T-helper 9 cell (primary cell): ENCODE results near the gene RIMS1.
"Not testable (repeated sequence)": the region's sequence is repeated elsewhere in the genome, so short reads cannot be mapped to it uniquely, and the experiment has no call there.

Source experiments
- DNase-seq: peaks from one replicate; pipeline ENCODE4 v3.0.0-alpha.2; 2020

The RIMS1 gene

DNA sequence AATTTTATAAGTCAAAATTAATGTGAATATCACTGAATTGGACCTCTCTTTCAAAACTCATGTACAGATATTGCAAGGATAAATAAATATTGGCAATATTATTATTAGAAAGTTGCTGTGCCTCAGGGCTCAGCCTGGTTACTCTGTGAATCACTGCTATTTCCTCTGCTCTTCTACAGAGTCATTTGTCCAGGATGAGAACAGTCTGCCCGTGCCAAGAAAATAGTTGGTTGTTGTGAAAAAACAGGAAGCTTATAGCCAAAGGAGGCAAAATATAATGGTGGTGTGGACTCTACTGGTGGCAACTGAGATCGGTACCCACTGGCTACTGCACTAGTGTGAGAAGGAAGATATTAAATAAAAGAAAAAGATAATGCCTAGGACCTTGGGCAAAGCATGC lies 93.6 kb downstream of the RIMS1 start:
- no peak for DNase-seq

DNA sequence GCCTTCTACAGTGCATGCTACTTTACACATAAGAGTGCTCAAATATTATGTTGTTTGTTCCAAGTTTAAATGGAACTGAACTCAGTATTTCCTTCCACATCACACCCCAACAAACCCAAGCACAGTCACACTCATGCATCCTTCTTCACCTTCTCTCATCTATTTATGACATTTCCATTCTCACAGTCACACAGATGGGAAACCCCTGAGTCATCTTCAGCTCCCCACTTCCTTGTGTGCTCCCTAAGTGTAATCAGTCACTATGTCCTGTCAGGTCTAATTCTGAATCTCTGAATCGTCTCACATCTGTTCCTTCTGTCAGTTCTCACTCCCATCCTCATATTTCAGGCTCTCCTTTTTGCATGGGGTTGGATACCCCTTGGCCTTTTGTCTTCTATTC lies 96.0 kb downstream of the RIMS1 start:
- no peak for DNase-seq

DNA sequence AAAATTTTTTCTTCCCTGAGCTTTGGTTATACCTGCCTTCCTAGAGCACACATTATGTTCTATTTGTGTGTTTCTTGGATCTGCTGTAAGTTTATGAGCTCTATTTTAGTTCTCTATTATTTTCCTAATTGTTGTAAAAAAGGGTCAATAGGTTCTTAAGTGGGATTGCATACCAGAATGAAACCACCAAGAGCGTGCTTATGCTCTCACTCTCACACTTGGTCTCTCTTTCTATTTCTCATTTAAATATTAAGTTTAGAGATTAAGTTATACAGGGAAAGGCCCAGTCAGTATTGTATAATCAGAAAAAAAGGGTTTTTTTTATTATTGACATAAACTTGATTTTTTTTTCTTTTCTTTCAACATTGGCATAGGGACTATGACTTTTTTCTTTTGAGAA lies 96.8 kb downstream of the RIMS1 start:
- DNase-seq: no peak

DNA sequence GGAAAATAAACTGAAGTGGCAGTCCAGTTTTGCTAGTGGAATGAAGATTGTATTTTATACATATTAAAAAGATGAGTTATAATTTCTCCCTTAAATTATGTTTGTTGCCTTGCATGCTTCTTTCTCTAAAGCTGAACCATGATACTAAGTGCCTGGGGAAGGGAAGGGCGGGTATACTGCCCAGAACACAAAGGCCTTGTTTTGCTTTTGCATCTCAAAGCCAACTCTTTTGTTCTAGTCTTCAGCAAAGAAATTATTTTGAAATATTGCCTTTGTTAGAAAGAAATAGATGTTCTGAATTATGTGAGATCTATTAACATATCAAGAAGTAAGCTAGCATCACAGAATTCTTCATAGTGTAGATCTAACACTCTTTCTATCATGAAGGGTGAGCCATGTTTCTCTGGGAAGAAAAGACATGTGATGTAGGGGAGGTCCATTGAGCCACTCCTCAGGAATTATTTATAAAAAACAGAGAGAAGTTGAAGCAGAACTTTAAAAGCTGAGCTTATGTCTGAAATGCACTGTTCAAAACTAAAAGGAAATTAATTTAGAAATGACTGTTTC lies 108.4 kb downstream of the RIMS1 start:
- DNase-seq: no peak

DNA sequence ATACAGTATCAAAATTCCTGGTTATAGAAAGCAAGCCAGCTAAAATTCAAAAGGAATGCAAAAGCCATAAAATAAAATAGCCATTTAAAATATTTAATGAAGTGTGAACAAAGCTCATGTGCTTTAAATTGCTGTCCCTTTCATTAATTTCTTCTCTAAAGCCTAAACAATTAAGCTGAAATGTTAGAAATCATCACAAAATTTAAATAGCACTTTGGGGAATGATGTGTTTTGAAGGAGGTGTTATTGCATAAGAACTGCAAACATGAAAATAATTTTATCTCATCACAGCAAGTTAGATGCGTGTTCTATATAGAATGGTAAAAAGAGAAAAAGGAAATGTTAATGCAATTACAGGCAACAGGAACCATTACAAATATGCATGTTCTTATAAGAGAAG lies 111.0 kb downstream of the RIMS1 start:
- DNase-seq: no peak

DNA sequence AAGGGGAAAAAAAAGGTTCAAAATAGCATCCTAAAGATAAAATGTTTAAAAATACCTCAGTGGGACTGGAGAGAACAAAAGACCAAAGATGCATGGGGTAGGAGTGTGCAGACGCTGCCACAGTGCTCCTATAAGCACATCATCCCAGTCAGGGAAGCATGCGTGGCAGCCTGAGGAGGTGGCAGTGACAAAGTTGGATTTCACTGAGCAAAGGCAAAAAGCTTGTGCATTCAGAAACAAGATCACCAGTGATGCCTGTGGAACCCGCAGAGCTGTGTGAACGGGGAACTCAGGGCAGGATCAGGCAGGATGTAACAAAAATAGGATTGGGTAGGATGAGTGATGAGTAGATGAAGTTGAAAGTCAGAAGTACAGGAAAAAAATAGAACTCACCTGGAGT lies 116.1 kb downstream of the RIMS1 start:
- no peak for DNase-seq

DNA sequence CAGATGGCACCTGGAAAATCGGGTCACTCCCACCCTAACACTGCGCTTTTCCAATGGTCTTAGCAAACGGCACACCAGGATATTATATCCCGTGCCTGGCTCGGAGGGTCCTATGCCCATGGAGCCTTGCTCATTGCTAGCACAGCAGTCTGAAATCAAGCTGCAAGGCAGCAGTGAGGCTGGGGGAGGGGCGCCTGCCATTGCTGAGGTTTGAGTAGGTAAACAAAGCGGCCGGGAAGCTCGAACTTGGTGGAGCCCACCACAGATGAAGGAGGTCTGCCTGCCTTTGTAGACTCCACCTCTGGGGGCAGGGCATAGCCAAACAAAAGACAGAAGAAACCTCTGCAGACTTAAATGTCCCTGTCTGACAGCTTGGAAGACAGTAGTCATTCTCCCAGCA lies 120.2 kb downstream of the RIMS1 start:
- not testable (repeated sequence) for DNase-seq

DNA sequence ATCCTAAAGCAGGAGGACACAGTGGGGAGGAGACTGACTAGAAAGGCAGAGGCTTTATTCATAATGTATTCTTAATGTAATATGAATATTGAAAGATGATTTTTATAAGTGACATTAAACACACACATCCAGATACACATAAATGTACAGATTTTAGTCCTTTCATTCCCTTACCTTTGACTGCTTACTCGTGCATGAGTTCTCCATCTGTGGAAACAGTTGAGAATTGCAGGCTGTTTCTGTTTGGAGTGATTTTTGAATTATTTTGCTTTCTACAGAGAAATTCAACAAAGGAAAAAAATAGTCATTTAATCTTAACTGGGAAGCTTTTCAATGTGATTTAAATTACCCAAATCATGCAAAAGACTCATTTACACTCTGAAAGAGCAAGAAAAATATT lies 136.5 kb downstream of the RIMS1 start:
- DNase-seq: no peak

DNA sequence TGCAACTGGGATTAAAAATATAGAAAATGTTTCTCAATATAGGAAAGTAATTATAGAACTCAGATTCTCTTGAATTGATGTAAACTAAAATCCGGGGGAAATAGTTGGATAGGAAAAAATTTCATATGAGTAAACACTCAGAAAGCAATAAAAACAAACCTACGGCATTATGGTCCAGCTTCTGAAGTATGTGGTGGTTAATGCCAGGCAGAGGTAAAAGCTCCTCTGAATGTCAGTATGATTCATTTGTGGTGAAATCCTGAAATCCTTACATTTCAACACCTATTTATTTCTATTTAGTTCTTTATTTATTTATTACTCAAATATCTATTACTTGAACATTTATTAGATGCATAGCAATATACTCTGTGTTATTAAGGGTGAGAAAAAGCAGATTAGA lies 145.1 kb downstream of the RIMS1 start:
- no peak for DNase-seq

DNA sequence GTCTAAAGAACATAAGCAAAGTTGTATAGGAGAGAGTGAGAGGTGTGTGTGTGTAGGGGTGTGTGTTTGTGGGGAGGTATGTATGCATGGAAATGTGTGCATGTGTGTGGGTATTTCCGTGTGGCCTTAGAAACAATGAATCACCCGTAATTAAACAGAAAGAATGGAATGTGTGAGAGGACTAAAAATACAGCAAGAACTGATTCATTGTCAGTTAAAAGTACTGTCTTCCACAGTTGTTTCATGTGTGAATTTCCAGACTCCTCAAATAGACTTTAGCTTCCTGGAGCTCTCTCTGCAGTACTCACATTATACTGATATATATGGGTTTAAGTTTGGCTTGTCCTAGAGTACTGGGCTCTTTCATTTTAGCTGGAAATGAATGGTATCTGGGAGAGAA lies 145.7 kb downstream of the RIMS1 start:
- no peak for DNase-seq

DNA sequence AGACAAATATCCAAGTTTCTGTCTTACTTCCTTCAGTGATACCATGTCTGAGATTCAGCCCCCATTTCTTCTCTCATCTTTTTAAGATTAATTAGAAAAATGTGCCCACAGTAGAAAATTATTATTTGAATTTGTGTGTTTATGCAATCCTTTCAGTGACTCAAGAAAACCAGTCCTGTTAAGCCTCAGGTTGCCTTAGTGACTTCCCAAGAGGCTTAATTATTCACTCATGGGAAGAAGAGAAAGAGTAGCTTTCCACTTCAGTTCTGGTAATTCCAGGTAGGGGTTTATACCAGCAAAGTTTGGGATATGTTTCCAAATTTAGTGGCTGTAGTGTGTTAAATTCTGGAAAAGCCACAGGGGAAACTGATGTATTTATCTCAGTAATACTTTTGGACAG lies 149.1 kb downstream of the RIMS1 start:
- DNase-seq: no peak

DNA sequence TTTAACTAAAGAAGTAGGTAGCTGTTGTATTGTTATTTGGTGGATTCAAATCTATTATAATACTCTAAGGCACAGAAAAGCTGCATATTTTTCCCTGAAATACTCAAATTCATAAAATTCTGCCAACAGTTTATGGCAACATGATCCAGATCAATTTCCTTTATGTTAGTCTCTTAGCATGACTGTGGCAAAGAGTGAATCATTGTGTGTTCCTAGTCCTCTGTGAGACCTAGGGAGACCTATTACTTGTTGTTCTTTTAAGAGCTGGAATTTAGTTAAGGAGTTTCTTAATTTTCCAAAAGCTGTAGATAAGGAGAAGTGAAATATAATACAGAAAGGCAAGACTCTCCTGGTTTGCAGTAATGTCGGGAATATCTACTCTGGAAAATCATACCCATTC lies 149.6 kb downstream of the RIMS1 start:
- DNase-seq: no peak

DNA sequence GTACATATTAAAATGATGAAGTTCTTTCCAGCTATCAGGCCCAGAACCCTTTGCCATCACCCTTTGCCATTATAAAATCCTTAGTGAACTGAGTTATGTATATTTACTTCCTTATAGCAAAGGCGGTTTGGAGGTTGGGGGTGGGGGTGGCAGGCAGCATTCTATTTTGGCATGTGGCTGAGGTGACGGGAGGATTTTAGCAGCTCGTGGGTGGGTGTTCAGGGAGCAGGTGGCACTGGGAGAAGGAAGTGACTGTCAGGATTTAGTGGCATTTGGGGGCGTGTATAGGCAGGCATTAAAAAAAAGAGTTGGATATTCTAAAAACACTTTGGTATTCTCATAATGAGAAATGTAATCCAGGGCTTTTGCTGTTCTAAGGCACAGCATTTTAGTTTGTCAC lies 150.7 kb downstream of the RIMS1 start:
- no peak for DNase-seq

DNA sequence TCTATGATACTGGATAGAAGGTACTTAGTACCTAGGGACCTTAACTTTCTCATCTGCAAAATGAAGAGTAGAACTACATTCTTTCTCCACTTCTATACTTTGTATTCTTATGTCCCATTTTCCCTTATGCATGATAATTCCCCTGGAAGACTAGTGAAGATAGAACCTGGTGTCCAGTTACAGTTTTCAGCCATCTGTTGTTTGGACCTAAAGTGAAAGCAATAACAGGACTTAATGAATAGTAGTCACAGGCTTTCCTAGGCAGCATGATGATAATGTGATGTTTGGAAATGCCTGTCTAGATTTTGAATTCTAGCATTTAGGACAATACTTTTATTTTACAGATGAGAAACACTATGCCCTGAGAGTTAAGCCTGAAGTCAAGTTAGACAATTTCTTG lies 153.8 kb downstream of the RIMS1 start:
- no peak for DNase-seq

DNA sequence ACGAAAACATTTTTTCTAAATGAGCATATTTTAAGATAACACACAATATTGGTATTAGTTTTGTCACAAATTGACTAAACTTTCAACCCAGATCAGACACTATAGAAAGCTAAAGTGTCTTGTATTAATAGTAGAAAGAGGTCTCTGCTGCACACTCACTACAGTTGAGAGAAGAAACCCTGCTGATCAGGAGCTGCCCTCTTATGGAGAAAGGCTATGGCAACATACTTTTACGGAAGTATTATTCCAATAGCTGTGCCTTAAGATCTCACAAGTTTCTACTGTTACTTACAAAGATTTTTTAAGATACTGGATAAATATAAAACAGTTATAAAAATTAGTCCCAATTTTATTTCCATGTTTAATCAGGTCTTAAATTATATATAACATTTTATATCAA lies 155.7 kb downstream of the RIMS1 start:
- no peak for DNase-seq

DNA sequence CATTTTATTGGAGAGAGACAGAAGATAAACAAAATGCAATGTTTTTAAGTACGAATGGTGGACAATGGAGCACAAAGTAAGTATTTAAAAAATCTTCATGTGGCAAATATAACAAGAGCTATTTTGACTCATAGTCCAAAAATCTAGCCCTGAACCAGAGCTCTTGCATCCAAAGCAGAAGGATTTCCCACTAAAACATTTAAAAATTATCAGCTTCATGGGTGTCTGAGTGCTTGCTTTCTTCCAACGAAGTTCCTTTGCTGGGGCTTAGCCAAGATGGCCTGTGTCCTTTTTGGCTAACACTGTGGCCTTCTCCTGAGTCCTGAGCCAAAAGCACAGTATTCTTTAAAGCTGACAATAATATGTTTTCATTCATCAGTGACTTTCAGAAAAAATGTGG lies 161.7 kb downstream of the RIMS1 start:
- DNase-seq: no peak

DNA sequence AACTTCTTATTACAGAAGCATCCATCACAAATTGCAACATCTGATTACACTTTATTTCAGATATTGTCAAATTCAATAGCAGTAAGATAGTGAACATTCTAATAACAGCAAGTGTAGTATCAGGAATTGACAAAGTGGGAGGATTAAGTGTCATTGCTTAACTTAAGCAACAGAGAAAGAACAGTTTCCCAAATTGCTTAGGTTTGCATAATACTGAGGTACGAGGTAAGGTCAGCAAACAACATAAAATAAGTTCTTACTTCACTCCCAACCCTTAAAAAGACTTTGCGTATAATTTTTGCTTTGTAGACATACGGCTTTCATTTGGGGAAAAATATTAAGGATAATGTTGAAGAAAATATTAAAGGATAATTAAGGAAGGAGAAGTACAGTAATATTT lies 163.0 kb downstream of the RIMS1 start:
- no peak for DNase-seq

DNA sequence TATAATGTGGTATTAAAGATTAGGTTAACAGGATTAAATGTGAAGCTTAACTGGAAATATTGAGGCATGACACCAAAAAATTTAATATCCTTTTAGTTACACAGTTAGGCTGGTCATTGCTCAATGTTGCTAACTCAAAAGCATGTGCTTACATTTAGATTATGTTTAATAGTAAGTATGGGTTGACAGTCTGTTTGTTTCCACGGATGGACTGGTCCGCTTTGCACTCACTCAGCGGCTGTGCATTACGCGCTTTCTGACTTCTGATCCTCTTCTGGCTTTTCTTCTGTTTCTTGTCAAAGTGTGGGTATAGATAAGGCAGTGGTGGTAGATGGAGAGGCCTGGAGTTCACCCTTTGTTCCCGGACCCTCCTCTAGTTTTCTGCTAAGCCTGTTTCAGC lies 174.9 kb downstream of the RIMS1 start:
- DNase-seq: no peak

DNA sequence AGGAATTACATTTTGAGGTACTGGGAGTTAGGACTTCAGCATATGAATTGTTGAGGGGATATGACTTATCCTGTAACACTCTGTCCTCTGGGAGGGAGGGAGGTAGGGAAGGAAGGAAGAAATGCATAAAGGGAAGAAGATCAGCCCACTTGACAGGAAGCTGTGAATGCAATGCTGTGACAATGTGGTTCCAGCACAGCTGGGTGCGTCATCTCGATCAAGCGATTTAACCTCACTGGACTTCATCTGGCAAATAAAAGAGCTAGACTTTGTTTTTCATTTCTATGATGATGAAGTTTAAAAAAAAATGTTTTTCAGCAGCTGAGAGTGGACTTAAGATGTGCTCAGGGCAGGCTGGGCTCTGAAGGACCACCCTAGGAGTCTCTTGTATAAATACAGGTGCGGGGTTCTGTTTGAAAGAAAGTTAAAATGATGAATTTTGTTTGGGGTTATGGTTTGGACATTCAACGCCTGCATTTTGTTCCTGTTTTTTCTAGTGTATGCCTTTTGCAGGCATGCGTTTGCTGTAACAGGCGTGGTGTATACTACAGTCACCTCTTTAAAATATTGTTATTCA lies 178.1 kb downstream of the RIMS1 start:
- DNase-seq: no peak

DNA sequence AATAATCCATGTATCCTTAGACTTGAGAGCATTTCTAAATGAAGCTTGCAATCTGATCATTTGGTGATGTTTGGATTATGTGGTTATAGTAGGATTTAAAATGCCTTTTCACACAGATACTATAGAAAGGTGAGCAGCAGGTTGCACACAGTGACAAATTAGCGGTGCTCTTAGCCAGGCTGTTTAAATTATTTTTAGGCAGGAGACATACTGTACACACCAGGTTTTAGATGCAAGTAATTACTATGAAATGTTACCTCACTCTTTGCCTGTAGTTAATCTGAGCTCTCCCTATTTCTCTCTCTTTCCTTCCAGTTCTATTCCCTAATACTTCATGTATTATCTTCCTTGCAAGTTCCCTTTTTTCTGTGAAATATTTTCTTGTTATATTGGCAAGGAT lies 191.7 kb downstream of the RIMS1 start:
- no peak for DNase-seq

DNA sequence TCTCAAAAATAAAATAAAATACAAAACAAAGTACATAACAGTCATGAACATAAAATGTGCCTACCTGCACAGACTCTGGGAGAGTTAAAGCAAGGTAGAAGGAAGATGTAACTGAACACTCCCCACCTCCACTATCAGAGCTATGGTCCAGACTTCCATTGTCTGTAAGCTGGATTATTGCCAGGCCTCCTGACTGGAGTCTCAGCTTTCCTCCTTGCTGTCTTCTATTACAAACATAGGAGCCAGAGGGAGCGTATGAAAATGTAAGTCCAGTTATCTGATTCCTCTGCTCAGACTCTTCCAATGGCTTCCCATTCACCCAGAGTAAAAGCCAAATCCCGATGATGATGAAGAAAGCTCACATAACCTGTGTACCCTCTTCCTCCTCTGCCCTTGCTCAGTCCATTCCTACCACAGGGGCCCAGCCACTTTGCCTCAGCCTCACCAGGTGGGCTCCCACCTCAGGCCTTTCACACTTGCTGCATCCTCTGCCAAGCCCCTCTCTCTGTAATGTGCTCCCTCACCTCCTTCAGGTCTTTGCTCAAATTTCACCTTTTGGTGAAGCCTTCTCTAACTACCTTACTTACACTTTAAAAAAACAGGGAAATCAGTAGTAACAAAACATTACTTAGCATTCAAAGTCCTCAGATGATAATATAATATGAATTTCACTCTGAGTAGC lies 194.1 kb downstream of the RIMS1 start:
- DNase-seq: no peak

DNA sequence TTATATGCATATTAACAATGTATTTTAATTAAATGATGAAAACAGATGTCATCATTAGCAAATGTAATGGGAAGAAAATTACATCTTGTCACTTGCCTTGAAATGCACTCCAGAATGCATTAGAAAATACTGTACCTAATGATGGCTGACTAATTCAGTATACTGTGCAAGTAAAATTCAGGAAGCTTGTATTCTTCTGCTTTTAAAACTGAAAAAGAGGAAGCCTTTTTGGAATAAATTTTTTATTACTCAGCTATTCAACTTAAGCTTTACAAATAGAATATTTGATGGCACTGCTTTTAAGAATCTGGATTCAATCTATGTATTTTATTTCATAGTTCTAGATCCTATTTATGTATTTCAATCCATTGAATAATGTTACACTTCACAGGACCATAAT lies 195.5 kb downstream of the RIMS1 start:
- DNase-seq: no peak

DNA sequence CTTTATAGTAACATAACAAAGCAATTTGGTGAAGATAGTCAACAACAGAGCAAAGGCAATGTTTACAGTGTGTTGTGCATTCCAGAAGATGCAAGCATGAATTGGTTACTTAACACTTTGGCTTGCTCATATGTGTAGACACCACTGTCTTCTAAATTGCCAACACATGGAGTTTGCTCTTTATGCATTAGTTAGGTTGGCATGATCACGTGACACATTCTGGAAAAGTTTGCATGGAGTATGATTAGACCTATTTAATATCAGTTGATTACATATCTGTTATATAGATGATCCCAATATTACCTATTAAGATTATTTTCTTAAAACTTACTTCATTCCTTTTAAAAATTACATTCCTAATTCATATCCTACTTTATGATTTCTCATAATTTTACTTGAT lies 197.6 kb downstream of the RIMS1 start:
- no peak for DNase-seq

DNA sequence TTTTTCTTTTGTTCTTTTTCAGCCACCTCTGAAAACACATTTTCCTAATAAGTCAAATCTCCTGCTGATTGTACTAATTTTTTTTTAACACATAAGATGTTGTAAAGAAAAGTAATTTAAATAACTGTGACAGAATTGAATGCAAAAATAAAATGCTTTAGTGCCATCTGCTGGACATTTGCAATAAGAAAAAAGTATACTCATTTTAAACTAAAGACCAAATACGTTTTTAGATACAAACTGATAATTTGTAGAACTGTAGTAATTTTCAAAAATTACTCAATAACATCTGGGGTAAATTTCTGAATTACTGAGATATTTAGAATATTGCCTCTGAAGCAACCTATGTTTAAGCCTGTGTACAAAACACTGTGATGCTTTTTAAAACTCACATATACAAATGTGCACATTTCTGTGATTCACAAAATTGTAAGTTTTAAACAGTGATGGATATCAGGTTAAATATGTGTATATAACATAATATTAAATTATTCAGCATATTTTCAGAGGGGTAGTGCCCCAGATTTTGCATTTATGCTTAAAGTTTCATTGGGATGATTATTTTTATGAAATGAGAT lies 198.7 kb downstream of the RIMS1 start:
- no peak for DNase-seq

DNA sequence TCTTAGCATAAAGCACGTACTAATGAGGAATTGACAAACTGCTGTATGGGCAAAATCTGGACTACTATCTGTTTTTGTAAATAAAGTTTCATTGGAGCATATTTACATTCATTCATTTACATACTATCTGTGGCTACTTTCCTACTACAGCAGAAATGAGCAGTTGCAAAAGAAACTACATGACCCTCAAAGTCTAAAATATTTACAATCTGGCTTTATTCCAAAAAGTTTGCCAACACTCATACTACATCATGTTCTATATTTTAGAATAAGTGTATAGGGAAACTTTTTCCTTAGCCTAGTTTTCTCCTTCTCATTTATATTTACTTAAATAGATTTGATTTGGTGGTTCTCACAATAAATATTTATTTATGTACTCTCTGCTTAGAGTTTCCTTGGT lies 208.2 kb downstream of the RIMS1 start:
- DNase-seq: no peak
